GM23338 (cell line): ENCODE results near the gene SNX30. TPM values are rescaled to one million over a fixed set of nuclear protein-coding genes. Genes with fewer than 3 reads are reported as not detected.

ENCODE experiments used
- CREB1 ChIP-seq: fragments of 250-450 bp; sonication (Bioruptor Pico); IDR thresholded peaks from 2 replicates; pipeline ENCODE4 v1.5.0; 2020; ENCODE audit warnings: low read depth, mild to moderate bottlenecking, moderate library complexity
- EZH2 ChIP-seq: fragments of 200-600 bp; sonication (generic); IDR thresholded peaks from one replicate; pipeline ENCODE4 v1.8.0; 2017; ENCODE audit warnings: antibody characterized with exemption, mild to moderate bottlenecking, low read depth; ENCODE audit not compliant: unreplicated experiment
- JUNB ChIP-seq: IDR thresholded peaks from one replicate; pipeline ENCODE4 v1.6.1; 2016; ENCODE audit warnings: antibody characterized with exemption; ENCODE audit not compliant: unreplicated experiment
- NANOG ChIP-seq: IDR thresholded peaks from 2 replicates; pipeline ENCODE4 v1.6.1; 2016; ENCODE audit warnings: antibody characterized with exemption, borderline replicate concordance
- POLR2AphosphoS5 ChIP-seq: IDR thresholded peaks from 2 replicates; pipeline ENCODE4 v1.6.1; 2016; ENCODE audit warnings: antibody characterized with exemption, low read depth
- polyA plus RNA-seq: library from polyadenylated mRNA; unstranded; fragments of >200 nt; fragmentation: Nextera tagmentation; extraction: Ambion mirVana; gene quantifications from 2 replicates; pipeline ENCODE4 v1.2.1, GENCODE V29; 2016
- total RNA-seq: library from RNA; depleted of rRNA; stranded (reverse); fragments of >200 nt; shearing (Covaris generic); gene quantifications from 2 replicates; pipeline ENCODE4 v1.2.3, GENCODE V29; 2014
- TF ChIP-seq, protein P1 (sequence below): fragments of 250-450 bp; sonication (Bioruptor Pico); IDR thresholded peaks from 2 replicates; pipeline ENCODE4 v1.5.0; 2020; ENCODE audit warnings: mild to moderate bottlenecking, moderate library complexity
- TF ChIP-seq, protein P2 (sequence below): IDR thresholded peaks from one replicate; pipeline ENCODE4 v1.6.1; 2018; ENCODE audit warnings: antibody characterized with exemption; ENCODE audit not compliant: unreplicated experiment
- TF ChIP-seq, protein P3 (sequence below): IDR thresholded peaks from 2 replicates; pipeline ENCODE4 v1.6.1; 2016; ENCODE audit warnings: antibody characterized with exemption

Gene SNX30
- total and polyA plus RNA-seq, 2 experiments from 2014 or later, result 2.1 to 17.8 TPM

DNA sequence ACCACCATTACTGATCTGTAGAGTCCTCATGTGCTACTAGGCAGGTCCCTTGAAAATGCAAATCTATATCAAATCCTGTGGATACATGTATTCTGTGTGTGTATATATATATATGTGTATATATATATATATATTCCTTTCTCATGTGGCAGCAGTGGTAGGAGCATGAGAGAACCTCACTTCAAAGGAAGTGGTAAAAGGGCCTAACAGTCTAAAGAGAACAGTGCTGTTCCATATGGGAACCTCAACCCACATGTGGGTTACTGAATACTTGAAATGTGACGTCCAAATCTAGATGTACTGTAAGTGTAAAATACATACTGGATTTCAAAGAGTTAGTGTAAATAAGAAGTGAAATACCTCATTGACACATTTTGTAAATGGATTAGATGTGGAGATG, 134.8 kb downstream of the SNX30 start (continued):
- TF ChIP-seq, protein P1, sequence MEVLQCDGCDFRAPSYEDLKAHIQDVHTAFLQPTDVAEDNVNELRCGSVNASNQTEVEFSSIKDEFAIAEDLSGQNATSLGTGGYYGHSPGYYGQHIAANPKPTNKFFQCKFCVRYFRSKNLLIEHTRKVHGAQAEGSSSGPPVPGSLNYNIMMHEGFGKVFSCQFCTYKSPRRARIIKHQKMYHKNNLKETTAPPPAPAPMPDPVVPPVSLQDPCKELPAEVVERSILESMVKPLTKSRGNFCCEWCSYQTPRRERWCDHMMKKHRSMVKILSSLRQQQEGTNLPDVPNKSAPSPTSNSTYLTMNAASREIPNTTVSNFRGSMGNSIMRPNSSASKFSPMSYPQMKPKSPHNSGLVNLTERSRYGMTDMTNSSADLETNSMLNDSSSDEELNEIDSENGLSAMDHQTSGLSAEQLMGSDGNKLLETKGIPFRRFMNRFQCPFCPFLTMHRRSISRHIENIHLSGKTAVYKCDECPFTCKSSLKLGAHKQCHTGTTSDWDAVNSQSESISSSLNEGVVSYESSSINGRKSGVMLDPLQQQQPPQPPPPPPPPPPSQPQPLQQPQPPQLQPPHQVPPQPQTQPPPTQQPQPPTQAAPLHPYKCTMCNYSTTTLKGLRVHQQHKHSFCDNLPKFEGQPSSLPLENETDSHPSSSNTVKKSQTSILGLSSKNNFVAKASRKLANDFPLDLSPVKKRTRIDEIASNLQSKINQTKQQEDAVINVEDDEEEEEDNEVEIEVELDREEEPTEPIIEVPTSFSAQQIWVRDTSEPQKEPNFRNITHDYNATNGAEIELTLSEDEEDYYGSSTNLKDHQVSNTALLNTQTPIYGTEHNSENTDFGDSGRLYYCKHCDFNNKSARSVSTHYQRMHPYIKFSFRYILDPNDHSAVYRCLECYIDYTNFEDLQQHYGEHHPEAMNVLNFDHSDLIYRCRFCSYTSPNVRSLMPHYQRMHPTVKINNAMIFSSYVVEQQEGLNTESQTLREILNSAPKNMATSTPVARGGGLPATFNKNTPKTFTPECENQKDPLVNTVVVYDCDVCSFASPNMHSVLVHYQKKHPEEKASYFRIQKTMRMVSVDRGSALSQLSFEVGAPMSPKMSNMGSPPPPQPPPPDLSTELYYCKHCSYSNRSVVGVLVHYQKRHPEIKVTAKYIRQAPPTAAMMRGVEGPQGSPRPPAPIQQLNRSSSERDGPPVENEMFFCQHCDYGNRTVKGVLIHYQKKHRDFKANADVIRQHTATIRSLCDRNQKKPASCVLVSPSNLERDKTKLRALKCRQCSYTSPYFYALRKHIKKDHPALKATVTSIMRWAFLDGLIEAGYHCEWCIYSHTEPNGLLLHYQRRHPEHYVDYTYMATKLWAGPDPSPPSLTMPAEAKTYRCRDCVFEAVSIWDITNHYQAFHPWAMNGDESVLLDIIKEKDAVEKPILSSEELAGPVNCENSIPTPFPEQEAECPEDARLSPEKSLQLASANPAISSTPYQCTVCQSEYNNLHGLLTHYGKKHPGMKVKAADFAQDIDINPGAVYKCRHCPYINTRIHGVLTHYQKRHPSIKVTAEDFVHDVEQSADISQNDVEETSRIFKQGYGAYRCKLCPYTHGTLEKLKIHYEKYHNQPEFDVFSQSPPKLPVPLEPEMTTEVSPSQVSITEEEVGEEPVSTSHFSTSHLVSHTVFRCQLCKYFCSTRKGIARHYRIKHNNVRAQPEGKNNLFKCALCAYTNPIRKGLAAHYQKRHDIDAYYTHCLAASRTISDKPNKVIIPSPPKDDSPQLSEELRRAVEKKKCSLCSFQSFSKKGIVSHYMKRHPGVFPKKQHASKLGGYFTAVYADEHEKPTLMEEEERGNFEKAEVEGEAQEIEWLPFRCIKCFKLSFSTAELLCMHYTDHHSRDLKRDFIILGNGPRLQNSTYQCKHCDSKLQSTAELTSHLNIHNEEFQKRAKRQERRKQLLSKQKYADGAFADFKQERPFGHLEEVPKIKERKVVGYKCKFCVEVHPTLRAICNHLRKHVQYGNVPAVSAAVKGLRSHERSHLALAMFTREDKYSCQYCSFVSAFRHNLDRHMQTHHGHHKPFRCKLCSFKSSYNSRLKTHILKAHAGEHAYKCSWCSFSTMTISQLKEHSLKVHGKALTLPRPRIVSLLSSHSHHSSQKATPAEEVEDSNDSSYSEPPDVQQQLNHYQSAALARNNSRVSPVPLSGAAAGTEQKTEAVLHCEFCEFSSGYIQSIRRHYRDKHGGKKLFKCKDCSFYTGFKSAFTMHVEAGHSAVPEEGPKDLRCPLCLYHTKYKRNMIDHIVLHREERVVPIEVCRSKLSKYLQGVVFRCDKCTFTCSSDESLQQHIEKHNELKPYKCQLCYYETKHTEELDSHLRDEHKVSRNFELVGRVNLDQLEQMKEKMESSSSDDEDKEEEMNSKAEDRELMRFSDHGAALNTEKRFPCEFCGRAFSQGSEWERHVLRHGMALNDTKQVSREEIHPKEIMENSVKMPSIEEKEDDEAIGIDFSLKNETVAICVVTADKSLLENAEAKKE (CRISPR knock-in tag), result no peak
- TF ChIP-seq JUNB, result no peak
- no peak for TF ChIP-seq EZH2
- no peak for TF ChIP-seq POLR2AphosphoS5
- no peak for TF ChIP-seq CREB1 (CRISPR knock-in tag)
- TF ChIP-seq, protein P2, sequence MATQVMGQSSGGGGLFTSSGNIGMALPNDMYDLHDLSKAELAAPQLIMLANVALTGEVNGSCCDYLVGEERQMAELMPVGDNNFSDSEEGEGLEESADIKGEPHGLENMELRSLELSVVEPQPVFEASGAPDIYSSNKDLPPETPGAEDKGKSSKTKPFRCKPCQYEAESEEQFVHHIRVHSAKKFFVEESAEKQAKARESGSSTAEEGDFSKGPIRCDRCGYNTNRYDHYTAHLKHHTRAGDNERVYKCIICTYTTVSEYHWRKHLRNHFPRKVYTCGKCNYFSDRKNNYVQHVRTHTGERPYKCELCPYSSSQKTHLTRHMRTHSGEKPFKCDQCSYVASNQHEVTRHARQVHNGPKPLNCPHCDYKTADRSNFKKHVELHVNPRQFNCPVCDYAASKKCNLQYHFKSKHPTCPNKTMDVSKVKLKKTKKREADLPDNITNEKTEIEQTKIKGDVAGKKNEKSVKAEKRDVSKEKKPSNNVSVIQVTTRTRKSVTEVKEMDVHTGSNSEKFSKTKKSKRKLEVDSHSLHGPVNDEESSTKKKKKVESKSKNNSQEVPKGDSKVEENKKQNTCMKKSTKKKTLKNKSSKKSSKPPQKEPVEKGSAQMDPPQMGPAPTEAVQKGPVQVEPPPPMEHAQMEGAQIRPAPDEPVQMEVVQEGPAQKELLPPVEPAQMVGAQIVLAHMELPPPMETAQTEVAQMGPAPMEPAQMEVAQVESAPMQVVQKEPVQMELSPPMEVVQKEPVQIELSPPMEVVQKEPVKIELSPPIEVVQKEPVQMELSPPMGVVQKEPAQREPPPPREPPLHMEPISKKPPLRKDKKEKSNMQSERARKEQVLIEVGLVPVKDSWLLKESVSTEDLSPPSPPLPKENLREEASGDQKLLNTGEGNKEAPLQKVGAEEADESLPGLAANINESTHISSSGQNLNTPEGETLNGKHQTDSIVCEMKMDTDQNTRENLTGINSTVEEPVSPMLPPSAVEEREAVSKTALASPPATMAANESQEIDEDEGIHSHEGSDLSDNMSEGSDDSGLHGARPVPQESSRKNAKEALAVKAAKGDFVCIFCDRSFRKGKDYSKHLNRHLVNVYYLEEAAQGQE, result no peak
- TF ChIP-seq NANOG, result no peak
- TF ChIP-seq, protein P3, sequence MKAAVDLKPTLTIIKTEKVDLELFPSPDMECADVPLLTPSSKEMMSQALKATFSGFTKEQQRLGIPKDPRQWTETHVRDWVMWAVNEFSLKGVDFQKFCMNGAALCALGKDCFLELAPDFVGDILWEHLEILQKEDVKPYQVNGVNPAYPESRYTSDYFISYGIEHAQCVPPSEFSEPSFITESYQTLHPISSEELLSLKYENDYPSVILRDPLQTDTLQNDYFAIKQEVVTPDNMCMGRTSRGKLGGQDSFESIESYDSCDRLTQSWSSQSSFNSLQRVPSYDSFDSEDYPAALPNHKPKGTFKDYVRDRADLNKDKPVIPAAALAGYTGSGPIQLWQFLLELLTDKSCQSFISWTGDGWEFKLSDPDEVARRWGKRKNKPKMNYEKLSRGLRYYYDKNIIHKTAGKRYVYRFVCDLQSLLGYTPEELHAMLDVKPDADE, result no peak
